ENCODE data around the gene NRROS. TPM values are rescaled to one million over a fixed set of nuclear protein-coding genes. Genes with fewer than 3 reads are reported as not detected.

NRROS gene
- total RNA-seq, 2 donors from 2014 or later, result 2.1 to 3.2 TPM

GRCh38 chr3:196677353-196677752, 37.9 kb downstream of the NRROS start:
- no peaks in the 10 kb centered on the region for H3K4me1 ChIP-seq (ENCODE audit: control insufficient read depth, insufficient read depth, low read length)
- H3K27ac Mint-ChIP-seq, result no peak overlapping the region
- no peak overlapping the region for H3K9ac ChIP-seq (ENCODE audit: extremely low read depth, low read length, poor library complexity, severe bottlenecking)
- H3K4me3 ChIP-seq (ENCODE audit: low read length), result no peak overlapping the region
- no peak overlapping the region for H3K4me3 Mint-ChIP-seq
- H3K27me3 Mint-ChIP-seq (ENCODE audit: insufficient read depth), result no peaks in the 10 kb centered on the region
- no peak overlapping the region for H3K27ac ChIP-seq (ENCODE audit: low read depth, low read length)
- H3K36me3 Mint-ChIP-seq (ENCODE audit: low read depth), result no peaks in the 10 kb centered on the region
- TF ChIP-seq, protein P1, sequence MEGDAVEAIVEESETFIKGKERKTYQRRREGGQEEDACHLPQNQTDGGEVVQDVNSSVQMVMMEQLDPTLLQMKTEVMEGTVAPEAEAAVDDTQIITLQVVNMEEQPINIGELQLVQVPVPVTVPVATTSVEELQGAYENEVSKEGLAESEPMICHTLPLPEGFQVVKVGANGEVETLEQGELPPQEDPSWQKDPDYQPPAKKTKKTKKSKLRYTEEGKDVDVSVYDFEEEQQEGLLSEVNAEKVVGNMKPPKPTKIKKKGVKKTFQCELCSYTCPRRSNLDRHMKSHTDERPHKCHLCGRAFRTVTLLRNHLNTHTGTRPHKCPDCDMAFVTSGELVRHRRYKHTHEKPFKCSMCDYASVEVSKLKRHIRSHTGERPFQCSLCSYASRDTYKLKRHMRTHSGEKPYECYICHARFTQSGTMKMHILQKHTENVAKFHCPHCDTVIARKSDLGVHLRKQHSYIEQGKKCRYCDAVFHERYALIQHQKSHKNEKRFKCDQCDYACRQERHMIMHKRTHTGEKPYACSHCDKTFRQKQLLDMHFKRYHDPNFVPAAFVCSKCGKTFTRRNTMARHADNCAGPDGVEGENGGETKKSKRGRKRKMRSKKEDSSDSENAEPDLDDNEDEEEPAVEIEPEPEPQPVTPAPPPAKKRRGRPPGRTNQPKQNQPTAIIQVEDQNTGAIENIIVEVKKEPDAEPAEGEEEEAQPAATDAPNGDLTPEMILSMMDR (conservative IDR thresholded peaks at IDR 0.05), result no peak
- DNase-seq, result no peak
- H3K27me3 ChIP-seq (ENCODE audit: control insufficient read depth, insufficient read depth, low read length, poor library complexity, severe bottlenecking), result no peaks in the 10 kb centered on the region
- WGBS, 2 experiments (ENCODE audit: insufficient coverage in 1 of 2, insufficient read length in 1 of 2), result 75% methylated on average over 1 of the region's 1 CpG; no CpG with 5 or more reads in 1 of the 2 experiments
- peaks cover 10% of the 10 kb centered on the region for H3K4me1 Mint-ChIP-seq
- H3K9me3 Mint-ChIP-seq, result peaks cover 5% of the 10 kb centered on the region
- peaks cover 4% of the 10 kb centered on the region for H3K9me3 ChIP-seq (ENCODE audit: control insufficient read depth, low read length)
- no peaks in the 10 kb centered on the region for H3K36me3 ChIP-seq (ENCODE audit: control insufficient read depth, insufficient read depth, low read length)

GRCh38 chr3:196677931-196678330, 38.4 kb downstream of the NRROS start:
- TF ChIP-seq, protein P1 (conservative IDR thresholded peaks at IDR 0.05), result no peak
- Histone ChIP-seq H3K27me3 (ENCODE audit: control insufficient read depth, insufficient read depth, low read length, poor library complexity, severe bottlenecking) (no peaks in the 10 kb centered on the region), H3K9ac (ENCODE audit: extremely low read depth, low read length, poor library complexity, severe bottlenecking) (no peak overlapping the region), H3K4me1 (ENCODE audit: control insufficient read depth, insufficient read depth, low read length) (no peaks in the 10 kb centered on the region), H3K36me3 (ENCODE audit: control insufficient read depth, insufficient read depth, low read length) (no peaks in the 10 kb centered on the region), H3K9me3 (ENCODE audit: control insufficient read depth, low read length) (peaks cover 7% of the 10 kb centered on the region), H3K27ac (ENCODE audit: low read depth, low read length) (no peak overlapping the region), H3K4me3 (ENCODE audit: low read length) (no peak overlapping the region)
- WGBS, 2 experiments (ENCODE audit: insufficient coverage in 1 of 2, insufficient read length in 1 of 2), result 81 to 86% methylated on average over 1 of the region's 1 CpG
- Mint-ChIP-seq H3K4me3 (no peak overlapping the region), H3K27ac (no peak overlapping the region), H3K36me3 (ENCODE audit: low read depth) (peaks cover 1% of the 10 kb centered on the region), H3K27me3 (ENCODE audit: insufficient read depth) (no peaks in the 10 kb centered on the region), H3K4me1 (peaks cover 10% of the 10 kb centered on the region), H3K9me3 (peaks cover 10% of the 10 kb centered on the region)
- DNase-seq, result no peak

DNA sequence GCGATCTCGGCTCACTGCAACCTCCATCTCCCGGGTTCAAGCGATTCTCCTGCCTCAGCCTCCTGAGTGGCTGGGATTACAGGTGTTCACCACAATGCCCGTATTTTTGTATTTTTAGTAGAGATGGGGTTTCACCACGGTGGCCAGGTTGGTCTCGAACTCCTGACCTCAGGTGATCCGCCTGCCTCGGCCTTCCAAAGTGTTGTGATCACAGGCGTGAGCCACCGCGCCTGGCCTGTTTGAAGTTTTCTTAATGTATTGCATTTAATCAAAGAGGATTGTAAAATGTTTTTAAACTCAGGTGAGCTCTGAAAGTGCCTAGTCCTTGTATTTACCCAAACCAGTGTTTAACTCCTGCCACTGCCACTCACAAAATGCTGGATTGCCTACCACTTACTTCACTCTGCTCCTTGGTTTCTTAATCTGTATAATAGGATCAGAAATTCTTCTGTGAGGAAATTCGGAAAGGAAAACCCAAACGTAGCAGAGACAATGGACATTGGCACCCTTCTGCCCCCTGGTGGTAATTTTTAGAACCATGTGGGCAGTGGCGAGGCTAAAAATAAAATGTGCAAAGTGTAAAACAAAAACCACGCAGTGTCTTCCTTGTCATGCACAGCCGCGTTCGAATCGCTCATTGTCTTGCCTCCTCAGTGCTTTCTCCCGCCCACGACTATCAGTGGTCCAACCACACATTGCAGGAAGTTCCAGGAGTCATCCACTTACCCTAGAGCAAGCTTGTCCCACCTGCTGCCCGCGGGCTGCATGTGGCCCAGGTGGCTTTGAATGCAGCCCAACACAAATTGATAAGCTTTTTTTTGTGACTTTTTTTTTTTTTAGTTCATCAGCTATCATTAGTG, 45.3 kb downstream of the NRROS start:
- Mint-ChIP-seq H3K4me3 (no peak overlapping the region), H3K36me3 (ENCODE audit: low read depth) (peaks cover 6% of the 10 kb centered on the region), H3K27ac (no peak overlapping the region), H3K27me3 (ENCODE audit: insufficient read depth) (no peaks in the 10 kb centered on the region), H3K9me3 (peaks cover 28% of the 10 kb centered on the region), H3K4me1 (no peaks in the 10 kb centered on the region)
- Histone ChIP-seq H3K9ac (ENCODE audit: extremely low read depth, low read length, poor library complexity, severe bottlenecking) (no peak overlapping the region), H3K4me3 (ENCODE audit: low read length) (no peak overlapping the region), H3K4me1 (ENCODE audit: control insufficient read depth, insufficient read depth, low read length) (no peaks in the 10 kb centered on the region), H3K27ac (ENCODE audit: low read depth, low read length) (no peak overlapping the region), H3K36me3 (ENCODE audit: control insufficient read depth, insufficient read depth, low read length) (no peaks in the 10 kb centered on the region), H3K9me3 (ENCODE audit: control insufficient read depth, low read length) (peaks cover 12% of the 10 kb centered on the region), H3K27me3 (ENCODE audit: control insufficient read depth, insufficient read depth, low read length, poor library complexity, severe bottlenecking) (no peaks in the 10 kb centered on the region)
- WGBS, 2 experiments (ENCODE audit: insufficient coverage in 1 of 2, insufficient read length in 1 of 2), result 47 to 59% methylated on average over 16 to 24 of the region's 24 CpGs
- peak; percentile 82 for DNase-seq
- TF ChIP-seq, protein P1 (conservative IDR thresholded peaks at IDR 0.05), result peak; percentile 94
